H1 (cell line): ENCODE results near the gene ADSS1. TPM values are rescaled to one million over a fixed set of nuclear protein-coding genes. Genes with fewer than 3 reads are reported as not detected.

Experiments
- BRCA1 ChIP-seq: IDR thresholded peaks from 2 replicates; pipeline ENCODE4 v1.6.1; 2012; ENCODE audit warnings: low read depth, low read length, improper control_type of control experiment
- CHD1 ChIP-seq: IDR thresholded peaks from 2 replicates; pipeline ENCODE4 v1.6.1; 2012; ENCODE audit warnings: low read depth, low read length, improper control_type of control experiment
- FOSL1 ChIP-seq: IDR thresholded peaks from 2 replicates; pipeline ENCODE4 v1.6.1; 2011; ENCODE audit warnings: mild to moderate bottlenecking, low read depth, low read length, moderate library complexity; ENCODE audit not compliant: insufficient read depth
- GABPA ChIP-seq: IDR thresholded peaks from 2 replicates; pipeline ENCODE4 v1.6.1; 2011; ENCODE audit warnings: mild to moderate bottlenecking, low read length, moderate library complexity, borderline replicate concordance; ENCODE audit not compliant: insufficient read depth
- GTF2F1 ChIP-seq: IDR thresholded peaks from 2 replicates; pipeline ENCODE4 v1.6.1; 2012; ENCODE audit warnings: low read depth, low read length, improper control_type of control experiment, borderline replicate concordance
- KDM4A ChIP-seq: IDR thresholded peaks from one replicate; pipeline ENCODE4 v1.7.1; 2012; ENCODE audit warnings: low read depth, mild to moderate bottlenecking, moderate library complexity, low read length, inconsistent platforms; ENCODE audit not compliant: severe bottlenecking
- POU5F1 ChIP-seq: IDR thresholded peaks from 2 replicates; pipeline ENCODE4 v1.6.1; 2011; ENCODE audit warnings: low read depth, mild to moderate bottlenecking, low read length, moderate library complexity
- SIRT6 ChIP-seq: IDR thresholded peaks from one replicate; pipeline ENCODE4 v1.7.1; 2012; ENCODE audit warnings: low read length, inconsistent platforms
- SP4 ChIP-seq: IDR thresholded peaks from 2 replicates; pipeline ENCODE4 v1.6.1; 2012; ENCODE audit warnings: low read length, inconsistent platforms
- TAF1 ChIP-seq: IDR thresholded peaks from 2 replicates; pipeline ENCODE4 v1.6.1; 2011; ENCODE audit warnings: mild to moderate bottlenecking, low read depth, low read length
- polyA plus RNA-seq, 7 experiments: library from polyadenylated mRNA; depleted of rRNA in 3 of 7; stranded (reverse) in 5 of 7; unstranded in 2 of 7; fragments of >200 nt in 5 of 7; fragments of 200-250 nt in 2 of 7; gene quantifications; 1 replicate in 5 of 7; 2 replicates in 1 of 7; 4 replicates in 1 of 7; pipeline versions ENCODE4 v1.2.1 to v1.2.3, GENCODE V29; 2011 to 2013; ENCODE audit warnings: missing spikeins in 2 of 7, mixed read lengths in 2 of 7
- total RNA-seq: library from RNA; stranded (reverse); fragmentation: NEBNext Ultra II Directional; extraction: Animal tissue kit (Norgen Biotek cat#: 25700); gene quantifications from 2 replicates; pipeline ENCODE4 v1.2.1, GENCODE V29; 2021
- TF ChIP-seq, protein P1 (sequence below): fragments of 300-600 bp; sonication (generic); IDR thresholded peaks from 2 replicates; pipeline ENCODE4 v1.7.1; 2012; ENCODE audit warnings: low read length, moderate library complexity, mild to moderate bottlenecking, inconsistent platforms; ENCODE audit not compliant: insufficient replicate concordance

Gene ADSS1
- total and polyA plus RNA-seq, 2 of the 8 experiments (the other 6 are each of a cell fraction or from before 2014, with no cell fraction given): 7.1 to 7.9 TPM

DNA sequence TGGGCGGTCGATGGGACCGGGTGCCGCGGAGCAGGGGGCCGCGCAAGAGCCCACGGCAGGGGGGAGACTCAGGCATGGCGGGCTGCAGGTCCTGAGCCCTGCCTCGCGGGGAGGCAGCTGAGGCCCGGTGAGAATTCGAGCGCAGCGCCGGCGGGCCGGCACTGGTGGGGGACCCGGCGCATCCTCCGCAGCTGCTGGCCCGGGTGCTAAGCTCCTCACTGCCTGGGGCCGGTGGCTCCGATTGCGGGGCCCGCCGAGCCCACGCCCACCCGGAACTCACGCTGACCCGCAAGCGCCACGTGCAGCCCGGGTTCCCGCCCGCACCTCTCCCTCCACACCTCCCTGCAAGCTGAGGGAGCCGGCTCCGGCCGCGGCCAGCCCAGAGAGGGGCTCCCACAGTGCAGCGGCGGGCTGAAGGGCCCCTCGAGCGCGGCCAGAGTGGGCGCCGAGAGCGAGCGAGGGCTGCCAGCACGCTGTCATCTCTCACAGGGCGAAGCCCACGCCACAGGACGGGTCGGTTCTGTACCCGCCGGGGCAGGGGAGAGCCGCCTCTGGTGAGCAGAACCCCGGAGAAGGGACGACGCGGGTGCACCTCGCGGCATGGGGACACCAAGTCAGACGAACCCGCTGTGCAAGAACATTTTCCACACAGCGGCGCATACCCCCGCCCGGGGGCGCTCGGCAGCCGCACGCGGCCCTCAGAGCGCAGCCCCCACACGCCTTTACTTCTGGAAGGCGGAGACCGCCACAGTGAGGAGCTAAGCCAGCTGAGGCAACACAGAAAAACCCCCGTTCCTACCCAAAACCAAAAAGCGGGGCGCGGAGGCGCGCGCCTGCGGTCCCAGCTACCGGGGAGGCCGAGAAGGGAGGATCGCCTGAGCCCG is 27.8 kb downstream of the ADSS1 start (continued):
- TF ChIP-seq, protein P1, sequence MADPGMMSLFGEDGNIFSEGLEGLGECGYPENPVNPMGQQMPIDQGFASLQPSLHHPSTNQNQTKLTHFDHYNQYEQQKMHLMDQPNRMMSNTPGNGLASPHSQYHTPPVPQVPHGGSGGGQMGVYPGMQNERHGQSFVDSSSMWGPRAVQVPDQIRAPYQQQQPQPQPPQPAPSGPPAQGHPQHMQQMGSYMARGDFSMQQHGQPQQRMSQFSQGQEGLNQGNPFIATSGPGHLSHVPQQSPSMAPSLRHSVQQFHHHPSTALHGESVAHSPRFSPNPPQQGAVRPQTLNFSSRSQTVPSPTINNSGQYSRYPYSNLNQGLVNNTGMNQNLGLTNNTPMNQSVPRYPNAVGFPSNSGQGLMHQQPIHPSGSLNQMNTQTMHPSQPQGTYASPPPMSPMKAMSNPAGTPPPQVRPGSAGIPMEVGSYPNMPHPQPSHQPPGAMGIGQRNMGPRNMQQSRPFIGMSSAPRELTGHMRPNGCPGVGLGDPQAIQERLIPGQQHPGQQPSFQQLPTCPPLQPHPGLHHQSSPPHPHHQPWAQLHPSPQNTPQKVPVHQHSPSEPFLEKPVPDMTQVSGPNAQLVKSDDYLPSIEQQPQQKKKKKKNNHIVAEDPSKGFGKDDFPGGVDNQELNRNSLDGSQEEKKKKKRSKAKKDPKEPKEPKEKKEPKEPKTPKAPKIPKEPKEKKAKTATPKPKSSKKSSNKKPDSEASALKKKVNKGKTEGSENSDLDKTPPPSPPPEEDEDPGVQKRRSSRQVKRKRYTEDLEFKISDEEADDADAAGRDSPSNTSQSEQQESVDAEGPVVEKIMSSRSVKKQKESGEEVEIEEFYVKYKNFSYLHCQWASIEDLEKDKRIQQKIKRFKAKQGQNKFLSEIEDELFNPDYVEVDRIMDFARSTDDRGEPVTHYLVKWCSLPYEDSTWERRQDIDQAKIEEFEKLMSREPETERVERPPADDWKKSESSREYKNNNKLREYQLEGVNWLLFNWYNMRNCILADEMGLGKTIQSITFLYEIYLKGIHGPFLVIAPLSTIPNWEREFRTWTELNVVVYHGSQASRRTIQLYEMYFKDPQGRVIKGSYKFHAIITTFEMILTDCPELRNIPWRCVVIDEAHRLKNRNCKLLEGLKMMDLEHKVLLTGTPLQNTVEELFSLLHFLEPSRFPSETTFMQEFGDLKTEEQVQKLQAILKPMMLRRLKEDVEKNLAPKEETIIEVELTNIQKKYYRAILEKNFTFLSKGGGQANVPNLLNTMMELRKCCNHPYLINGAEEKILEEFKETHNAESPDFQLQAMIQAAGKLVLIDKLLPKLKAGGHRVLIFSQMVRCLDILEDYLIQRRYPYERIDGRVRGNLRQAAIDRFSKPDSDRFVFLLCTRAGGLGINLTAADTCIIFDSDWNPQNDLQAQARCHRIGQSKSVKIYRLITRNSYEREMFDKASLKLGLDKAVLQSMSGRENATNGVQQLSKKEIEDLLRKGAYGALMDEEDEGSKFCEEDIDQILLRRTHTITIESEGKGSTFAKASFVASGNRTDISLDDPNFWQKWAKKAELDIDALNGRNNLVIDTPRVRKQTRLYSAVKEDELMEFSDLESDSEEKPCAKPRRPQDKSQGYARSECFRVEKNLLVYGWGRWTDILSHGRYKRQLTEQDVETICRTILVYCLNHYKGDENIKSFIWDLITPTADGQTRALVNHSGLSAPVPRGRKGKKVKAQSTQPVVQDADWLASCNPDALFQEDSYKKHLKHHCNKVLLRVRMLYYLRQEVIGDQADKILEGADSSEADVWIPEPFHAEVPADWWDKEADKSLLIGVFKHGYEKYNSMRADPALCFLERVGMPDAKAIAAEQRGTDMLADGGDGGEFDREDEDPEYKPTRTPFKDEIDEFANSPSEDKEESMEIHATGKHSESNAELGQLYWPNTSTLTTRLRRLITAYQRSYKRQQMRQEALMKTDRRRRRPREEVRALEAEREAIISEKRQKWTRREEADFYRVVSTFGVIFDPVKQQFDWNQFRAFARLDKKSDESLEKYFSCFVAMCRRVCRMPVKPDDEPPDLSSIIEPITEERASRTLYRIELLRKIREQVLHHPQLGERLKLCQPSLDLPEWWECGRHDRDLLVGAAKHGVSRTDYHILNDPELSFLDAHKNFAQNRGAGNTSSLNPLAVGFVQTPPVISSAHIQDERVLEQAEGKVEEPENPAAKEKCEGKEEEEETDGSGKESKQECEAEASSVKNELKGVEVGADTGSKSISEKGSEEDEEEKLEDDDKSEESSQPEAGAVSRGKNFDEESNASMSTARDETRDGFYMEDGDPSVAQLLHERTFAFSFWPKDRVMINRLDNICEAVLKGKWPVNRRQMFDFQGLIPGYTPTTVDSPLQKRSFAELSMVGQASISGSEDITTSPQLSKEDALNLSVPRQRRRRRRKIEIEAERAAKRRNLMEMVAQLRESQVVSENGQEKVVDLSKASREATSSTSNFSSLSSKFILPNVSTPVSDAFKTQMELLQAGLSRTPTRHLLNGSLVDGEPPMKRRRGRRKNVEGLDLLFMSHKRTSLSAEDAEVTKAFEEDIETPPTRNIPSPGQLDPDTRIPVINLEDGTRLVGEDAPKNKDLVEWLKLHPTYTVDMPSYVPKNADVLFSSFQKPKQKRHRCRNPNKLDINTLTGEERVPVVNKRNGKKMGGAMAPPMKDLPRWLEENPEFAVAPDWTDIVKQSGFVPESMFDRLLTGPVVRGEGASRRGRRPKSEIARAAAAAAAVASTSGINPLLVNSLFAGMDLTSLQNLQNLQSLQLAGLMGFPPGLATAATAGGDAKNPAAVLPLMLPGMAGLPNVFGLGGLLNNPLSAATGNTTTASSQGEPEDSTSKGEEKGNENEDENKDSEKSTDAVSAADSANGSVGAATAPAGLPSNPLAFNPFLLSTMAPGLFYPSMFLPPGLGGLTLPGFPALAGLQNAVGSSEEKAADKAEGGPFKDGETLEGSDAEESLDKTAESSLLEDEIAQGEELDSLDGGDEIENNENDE: no peak
- TF ChIP-seq SIRT6 (no peak), FOSL1 (no peak), GTF2F1 (no peak), SP4 (no peak), BRCA1 (no peak), GABPA (no peak), TAF1 (no peak), KDM4A (no peak), CHD1 (no peak), POU5F1 (no peak)
